Spleen (tissue), 7 donors: ENCODE data around the gene RPRD1A.

Experiments used
- CTCF ChIP-seq, 11 experiments: fragments of 200-600 bp in 7 of 11; fragments of 450-650 bp in 4 of 11; sonication (generic) in 4 of 11; IDR thresholded peaks in 8 of 11; conservative IDR thresholded peaks in 3 of 11; 1 replicate in 7 of 11; 2 replicates in 4 of 11; pipeline versions ENCODE4 v1.4.0 to v1.8.0; 2016 to 2021; ENCODE audit warnings: antibody characterized with exemption in 11 of 11, inconsistent platforms in 4 of 11, mild to moderate bottlenecking in 1 of 11
- POLR2A ChIP-seq, 3 donors: fragments of 450-650 bp; IDR thresholded peaks; one replicate each; pipeline ENCODE4 v1.5.1; 2017; ENCODE audit warnings: antibody characterized with exemption in 3 of 3, mild to moderate bottlenecking in 1 of 3
- POLR2AphosphoS5 ChIP-seq, 3 donors: sonication (generic); formaldehyde crosslinking; IDR thresholded peaks; one replicate each; pipeline ENCODE4 v1.5.1; 2017; ENCODE audit warnings: antibody characterized with exemption in 3 of 3
- donor health status: DM: no; HTN: no; CAD: no; lungs with moderate emphysema.
- donor health status: DM: no; HTN: no; CAD: no.
- donor health status: DM: no; HTN: no; CAD: no.

- TF ChIP-seq CTCF (IDR thresholded peaks at IDR 0.05 in 8 of 11, conservative IDR thresholded peaks at IDR 0.05 in 3 of 11) (peak; percentile 7 to 56 (median 47)), POLR2AphosphoS5 (IDR thresholded peaks at IDR 0.05) (no peak), POLR2A (IDR thresholded peaks at IDR 0.05) (no peak)
These were observed 28.7 kb upstream of the RPRD1A start for GRCh38 chr18:36095936-36096519.
